Measurements from ENCODE around the gene CSRP2. TPM values are rescaled to one million over a fixed set of nuclear protein-coding genes. Genes with fewer than 3 reads are reported as not detected.

Gene CSRP2
- total RNA-seq, 1 experiment from 2014 or later = 158 TPM

DNA sequence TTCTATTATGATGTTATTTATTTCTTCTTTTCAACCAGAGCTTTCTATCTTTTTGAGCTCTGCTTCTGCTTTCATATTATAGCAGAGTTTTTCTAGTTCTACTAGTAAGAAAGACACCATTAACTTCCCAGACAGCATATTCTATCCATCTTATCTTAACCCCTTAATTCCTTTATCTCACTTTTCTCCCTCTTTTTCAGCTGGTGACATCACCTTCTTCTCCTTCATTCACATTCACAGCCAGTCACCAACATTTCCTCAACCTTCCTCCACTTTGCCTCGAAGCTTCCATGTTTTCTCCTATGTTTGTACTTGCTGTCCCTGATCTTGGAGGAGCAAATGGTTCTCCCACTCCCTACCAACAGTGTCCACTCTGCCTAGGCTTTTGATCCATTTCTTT, 3.5 kb upstream of the CSRP2 start:
- no peak overlapping the region for H2BK15ac ChIP-seq (ENCODE audit: low read depth, low read length)
- peaks cover 4% of the 10 kb centered on the region for H3K23me2 ChIP-seq (ENCODE audit: insufficient read length, low read depth, low read length, poor library complexity, severe bottlenecking)
- no peak overlapping the region for H2AFZ ChIP-seq (ENCODE audit: low read length)
- WGBS (ENCODE audit: extremely low coverage, insufficient read length, low lambda C conversion rate) = no CpG with 5 or more reads among the region's 1 CpG
- no peak overlapping the region for H3K9ac ChIP-seq (ENCODE audit: extremely low read depth, insufficient read length, low read length)
- Mint-ChIP-seq H3K4me1 (peaks cover 15 to 17% of the 10 kb centered on the region in 2 experiments), H3K9me3 (no peaks in the 10 kb centered on the region), H3K36me3 (ENCODE audit: insufficient read depth in 1 of 3, low read depth in 3 of 3) (no peaks in the 10 kb centered on the region), H3K27ac (no peak overlapping the region), H3K27me3 (ENCODE audit: low read depth) (peaks cover 4% of the 10 kb centered on the region), H3K4me3 (no peak overlapping the region)
- H3K27ac ChIP-seq (ENCODE audit: insufficient read length, low read depth, low read length) = no peak overlapping the region
- no peaks in the 10 kb centered on the region; the same call in 1 of the 2 replicates for H3K79me2 ChIP-seq (ENCODE audit: insufficient read depth, low read length)
- no peak overlapping the region for H2BK20ac ChIP-seq (ENCODE audit: low read depth, low read length, poor library complexity, severe bottlenecking)
- H3T11ph ChIP-seq (ENCODE audit: low read length) = no peak overlapping the region
- no peaks in the 10 kb centered on the region for H3K9me3 ChIP-seq (ENCODE audit: control insufficient read depth, low read depth, low read length)
- no peak overlapping the region for H4K91ac ChIP-seq (ENCODE audit: insufficient read length, low read depth, low read length)
- H4K5ac ChIP-seq (ENCODE audit: insufficient read length, low read depth, low read length) = no peak overlapping the region
- H3K27me3 ChIP-seq (ENCODE audit: insufficient read depth, low read length) = no peaks in the 10 kb centered on the region
- no peak overlapping the region for H2BK120ac ChIP-seq (ENCODE audit: low read depth, low read length, poor library complexity, severe bottlenecking)
- no peak overlapping the region for H4K8ac ChIP-seq (replicated peaks; ENCODE audit: insufficient read length, low read depth, low read length)
- no peak overlapping the region for H2BK5ac ChIP-seq (ENCODE audit: insufficient read length, low read length)
- no peak overlapping the region for H3K4ac ChIP-seq (ENCODE audit: low read depth, low read length)
- TF ChIP-seq, protein P1, sequence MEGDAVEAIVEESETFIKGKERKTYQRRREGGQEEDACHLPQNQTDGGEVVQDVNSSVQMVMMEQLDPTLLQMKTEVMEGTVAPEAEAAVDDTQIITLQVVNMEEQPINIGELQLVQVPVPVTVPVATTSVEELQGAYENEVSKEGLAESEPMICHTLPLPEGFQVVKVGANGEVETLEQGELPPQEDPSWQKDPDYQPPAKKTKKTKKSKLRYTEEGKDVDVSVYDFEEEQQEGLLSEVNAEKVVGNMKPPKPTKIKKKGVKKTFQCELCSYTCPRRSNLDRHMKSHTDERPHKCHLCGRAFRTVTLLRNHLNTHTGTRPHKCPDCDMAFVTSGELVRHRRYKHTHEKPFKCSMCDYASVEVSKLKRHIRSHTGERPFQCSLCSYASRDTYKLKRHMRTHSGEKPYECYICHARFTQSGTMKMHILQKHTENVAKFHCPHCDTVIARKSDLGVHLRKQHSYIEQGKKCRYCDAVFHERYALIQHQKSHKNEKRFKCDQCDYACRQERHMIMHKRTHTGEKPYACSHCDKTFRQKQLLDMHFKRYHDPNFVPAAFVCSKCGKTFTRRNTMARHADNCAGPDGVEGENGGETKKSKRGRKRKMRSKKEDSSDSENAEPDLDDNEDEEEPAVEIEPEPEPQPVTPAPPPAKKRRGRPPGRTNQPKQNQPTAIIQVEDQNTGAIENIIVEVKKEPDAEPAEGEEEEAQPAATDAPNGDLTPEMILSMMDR (conservative IDR thresholded peaks at IDR 0.05) = no peak
- H3K18ac ChIP-seq (ENCODE audit: insufficient read length, low read depth, low read length) = no peak overlapping the region
- H3K56ac ChIP-seq (ENCODE audit: insufficient read length, low read depth, low read length) = no peak overlapping the region
- H2AK5ac ChIP-seq (ENCODE audit: insufficient read length, low read length) = no peak overlapping the region
- no peak for DNase-seq
- no peaks in the 10 kb centered on the region for H4K20me1 ChIP-seq (ENCODE audit: control insufficient read depth, insufficient read depth, insufficient read length)
- no peaks in the 10 kb centered on the region; the same call in 1 of the 2 replicates for H3K4me1 ChIP-seq (ENCODE audit: insufficient read depth, low read length)
- H3K14ac ChIP-seq (ENCODE audit: insufficient read depth, low read length) = no peak overlapping the region
- H3K4me2 ChIP-seq (ENCODE audit: insufficient read depth, insufficient read length, low read length) = no peak overlapping the region
- no peaks in the 10 kb centered on the region for H3K79me1 ChIP-seq (ENCODE audit: insufficient read depth, low read depth, low read length, poor library complexity, severe bottlenecking)
- H2BK12ac ChIP-seq (ENCODE audit: insufficient read length, low read depth, low read length) = no peak overlapping the region
- no peak overlapping the region for H3K23ac ChIP-seq (ENCODE audit: insufficient read length, low read depth, low read length)

All from H9 (cell line).